GM19240 (cell line): Measurements from ENCODE around the gene AK3.
"Not testable (repeated sequence)": the region's sequence is repeated elsewhere in the genome, so short reads cannot be mapped to it uniquely, and the experiment has no call there.

ENCODE experiments used
- DNase-seq: peaks from one replicate; pipeline ENCODE4 v3.0.0; 2011; ENCODE audit warnings: low spot score; ENCODE audit not compliant: insufficient read length

The AK3 gene

GRCh38 chr9:4740638-4741364 is at the start of gene AK3:
AK3 (minus strand) TSS chr9:4741202; CDS start chr9:4741087, 115 bp downstream.
- peak; percentile 75 for DNase-seq

- DNase-seq = no peak
Observed at GRCh38 chr9:4788703-4789102, 47.7 kb upstream of the AK3 start.

- no peak for DNase-seq
Observed at GRCh38 chr9:4787876-4788275, 46.9 kb upstream of the AK3 start.

DNA sequence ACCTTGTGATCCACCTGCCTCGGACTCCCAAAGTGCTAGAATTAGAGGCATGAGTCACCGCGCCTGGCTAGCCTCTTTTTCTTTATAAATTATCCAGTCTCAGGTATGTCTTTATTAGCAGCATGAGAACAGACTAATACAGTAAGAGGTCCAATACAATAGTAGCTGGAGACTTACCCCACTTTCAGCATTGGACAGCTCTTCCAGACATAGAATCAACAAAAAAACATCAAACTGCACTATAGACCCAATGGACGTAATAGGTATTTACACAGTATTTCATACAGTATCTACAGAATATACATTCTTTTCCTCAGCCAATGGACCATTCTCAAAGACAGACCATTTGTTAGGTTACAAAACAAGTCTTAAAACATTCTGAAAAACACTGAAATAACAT is 45.6 kb upstream of the AK3 start:
- no peak for DNase-seq

DNA sequence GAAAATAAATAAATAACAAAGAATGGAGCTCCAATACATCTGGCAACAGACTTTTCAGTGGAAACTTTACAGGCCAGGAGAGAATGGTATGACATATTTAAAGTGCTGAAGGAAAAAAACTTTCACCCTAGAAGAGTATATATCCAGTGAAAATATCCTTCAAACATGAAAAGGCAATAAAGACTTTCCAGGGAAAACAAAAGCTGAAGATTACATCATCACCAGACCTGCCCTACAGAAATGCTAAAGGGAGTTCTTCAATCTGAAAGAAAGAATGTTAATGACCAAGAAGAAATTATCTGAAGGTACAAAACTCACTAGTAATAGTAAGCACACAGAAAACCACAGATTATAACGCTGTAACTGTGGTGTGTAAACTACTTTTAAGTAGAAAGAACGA is 43.4 kb upstream of the AK3 start:
- no peak for DNase-seq

DNA sequence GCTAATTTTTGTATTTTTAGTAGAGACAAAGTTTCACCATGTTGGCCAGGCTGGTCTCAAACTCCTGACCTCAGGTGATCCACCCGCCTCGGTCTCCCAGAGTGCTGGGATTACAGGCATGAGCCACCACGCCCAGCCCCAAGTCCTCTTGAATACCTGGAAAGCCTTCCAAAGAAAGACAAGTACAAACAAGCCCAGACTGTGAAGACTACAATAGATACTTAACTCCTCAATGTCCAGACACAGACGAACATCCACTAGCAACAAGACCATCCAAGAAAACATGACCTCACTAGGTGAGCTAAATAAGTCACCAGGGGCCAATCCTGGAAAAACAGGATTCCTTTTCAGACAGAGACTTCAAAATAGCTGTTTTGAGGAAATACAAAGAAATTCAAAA is 42.2 kb upstream of the AK3 start:
- not testable (repeated sequence) for DNase-seq

GRCh38 chr9:4781408-4781807 is 40.4 kb upstream of the AK3 start:
- DNase-seq = no peak

DNA sequence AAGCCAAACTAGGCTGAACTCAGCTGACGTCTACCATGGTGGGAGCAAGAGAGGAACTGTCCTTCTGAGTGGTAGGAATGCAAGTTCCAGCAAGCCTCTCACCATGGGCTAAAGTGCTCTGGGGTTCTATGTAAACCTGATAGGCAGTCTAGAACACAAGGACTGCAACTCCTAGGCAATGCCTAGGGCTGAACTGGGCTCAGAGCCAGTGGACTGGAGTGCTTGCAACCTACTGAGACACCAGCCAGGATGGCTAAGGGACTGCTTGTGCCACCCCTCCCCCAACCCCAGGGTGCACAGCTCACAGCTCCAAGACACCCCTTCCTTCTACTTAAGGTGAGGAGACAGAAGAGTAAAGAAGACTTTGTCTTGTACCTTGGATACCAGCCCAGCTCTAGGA is 39.6 kb upstream of the AK3 start:
- no peak for DNase-seq

GRCh38 chr9:4774958-4775357 is 34.0 kb upstream of the AK3 start:
- not testable (repeated sequence) for DNase-seq

GRCh38 chr9:4774209-4774608 is 33.2 kb upstream of the AK3 start:
- no peak for DNase-seq

GRCh38 chr9:4771788-4772187 is 30.8 kb upstream of the AK3 start:
- DNase-seq = no peak

DNA sequence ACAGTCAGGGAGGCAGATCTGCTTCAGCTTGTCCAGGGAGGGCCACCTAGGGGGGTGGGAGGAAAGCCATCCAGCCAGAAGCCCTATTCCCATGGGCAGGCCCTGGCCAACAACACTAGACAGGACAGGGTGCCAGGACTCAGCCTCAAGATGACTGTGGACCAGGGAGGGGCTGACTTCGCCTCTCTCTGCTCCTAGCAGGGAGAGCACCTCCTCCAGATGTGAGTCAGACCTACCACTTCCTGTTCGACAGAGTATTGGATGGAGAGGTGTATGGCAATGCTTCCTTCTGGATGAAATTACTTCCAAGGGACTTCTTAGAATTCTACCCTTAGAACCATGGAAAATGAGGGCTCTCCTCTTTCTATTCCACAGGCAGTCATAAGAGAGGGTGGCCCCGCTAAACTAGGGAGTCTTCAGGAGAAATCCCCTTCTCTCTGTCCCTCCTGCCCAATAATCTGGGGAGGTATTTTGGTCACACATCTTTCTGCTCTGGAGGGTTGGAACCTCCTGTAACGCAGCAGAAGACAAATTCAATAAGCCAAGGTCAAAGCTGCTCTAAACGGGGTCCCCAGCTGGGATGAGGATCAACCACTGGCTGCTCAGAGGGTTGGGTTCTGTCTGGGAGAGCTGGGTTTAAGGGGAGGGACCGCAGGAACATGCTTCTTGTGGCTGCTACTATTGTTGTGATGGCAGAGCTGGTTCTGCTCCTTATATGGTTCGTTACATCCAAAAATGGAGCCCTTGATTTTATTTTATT is 28.5 kb upstream of the AK3 start:
- no peak for DNase-seq

GRCh38 chr9:4768681-4769080 is 27.7 kb upstream of the AK3 start:
- no peak for DNase-seq

DNA sequence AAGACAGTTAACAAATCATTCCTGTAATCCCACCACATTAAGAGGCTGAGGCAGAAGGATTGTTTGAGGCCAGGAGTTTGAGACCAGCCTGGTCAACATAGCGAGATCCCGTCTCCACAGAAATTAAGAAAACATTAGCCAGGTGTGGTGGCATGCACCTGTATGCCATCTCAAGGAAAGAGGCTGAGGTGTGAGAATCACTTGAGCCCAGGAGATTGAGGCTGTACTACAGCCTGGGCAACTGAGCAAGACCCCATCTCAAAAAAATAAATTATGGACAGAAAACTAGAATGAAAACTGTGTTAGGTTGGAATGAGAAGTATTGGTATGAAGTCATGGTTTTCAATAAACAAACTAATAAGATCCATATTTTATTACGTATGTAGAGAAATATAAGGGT is 23.0 kb upstream of the AK3 start:
- DNase-seq = no peak

DNA sequence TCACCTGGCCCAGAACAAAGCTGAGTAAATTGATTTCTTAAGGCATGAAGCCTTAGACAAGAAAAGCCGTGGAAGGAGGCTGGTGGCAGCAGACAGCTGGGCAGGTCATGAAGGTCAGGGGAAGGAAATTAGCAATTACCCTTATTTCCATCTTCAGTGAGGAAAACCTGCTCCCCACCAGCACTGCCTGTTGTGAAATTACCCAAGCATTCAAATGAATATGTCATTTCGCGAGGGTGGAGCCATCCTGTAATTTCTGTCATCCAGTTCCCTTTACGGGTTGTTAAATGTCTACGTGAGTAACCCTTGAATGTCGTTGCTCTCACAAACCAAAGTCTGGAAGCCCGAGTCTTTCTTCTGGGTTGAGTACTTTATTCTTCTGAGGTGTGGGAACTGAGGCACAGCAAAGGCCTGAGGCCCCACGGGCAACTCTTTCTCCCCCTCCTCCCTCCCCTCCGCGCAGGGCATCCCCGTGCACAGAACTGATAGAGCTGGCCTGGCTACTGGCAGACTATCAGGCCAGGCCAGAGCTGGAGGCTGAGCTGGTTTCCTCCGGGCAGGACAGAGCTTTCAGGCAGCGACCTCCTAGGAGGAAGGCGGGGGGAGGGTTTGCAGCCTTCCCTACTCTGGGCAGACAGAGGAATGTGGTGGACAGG is 22.0 kb upstream of the AK3 start:
- DNase-seq = no peak

DNA sequence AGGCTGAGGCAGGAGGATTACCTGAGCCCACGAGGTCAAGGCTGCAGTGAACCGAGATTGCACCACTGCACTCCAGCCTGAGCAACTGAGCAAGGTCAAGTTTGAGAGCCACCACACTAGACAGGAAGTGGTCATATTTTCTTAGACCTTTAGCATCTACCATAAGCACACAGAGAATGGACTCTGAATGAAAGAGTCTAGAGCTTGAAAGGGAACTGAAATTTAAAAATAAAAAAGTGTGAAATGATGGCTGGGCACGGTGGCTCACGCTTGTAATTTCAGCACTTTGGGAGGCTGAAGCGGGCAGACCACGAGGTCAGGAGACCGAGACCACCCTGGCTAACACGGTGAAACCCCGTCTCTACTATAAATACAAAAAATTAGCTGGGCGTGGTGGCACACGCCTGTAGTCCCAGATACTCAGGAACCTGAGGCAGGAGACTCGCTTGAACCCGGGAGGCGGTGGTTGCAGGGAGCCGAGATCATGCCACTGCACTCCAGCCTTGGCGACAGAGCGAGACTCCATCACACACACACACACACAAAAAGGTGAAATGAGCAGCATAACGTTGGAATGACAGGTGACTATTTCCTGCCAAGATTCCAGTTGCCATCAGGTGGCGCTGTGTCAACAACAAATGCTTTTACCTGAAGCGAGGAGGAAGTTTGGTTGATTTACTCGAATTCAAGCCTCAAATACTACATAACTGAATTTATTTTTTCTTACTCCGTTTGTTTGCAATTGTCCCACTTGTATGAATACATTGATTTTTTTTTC is 21.3 kb upstream of the AK3 start:
- DNase-seq = peak; percentile 11

GRCh38 chr9:4760122-4760521 is 19.1 kb upstream of the AK3 start:
- DNase-seq = no peak

- DNase-seq = no peak
Observed at GRCh38 chr9:4756420-4756819, 15.4 kb upstream of the AK3 start.

DNA sequence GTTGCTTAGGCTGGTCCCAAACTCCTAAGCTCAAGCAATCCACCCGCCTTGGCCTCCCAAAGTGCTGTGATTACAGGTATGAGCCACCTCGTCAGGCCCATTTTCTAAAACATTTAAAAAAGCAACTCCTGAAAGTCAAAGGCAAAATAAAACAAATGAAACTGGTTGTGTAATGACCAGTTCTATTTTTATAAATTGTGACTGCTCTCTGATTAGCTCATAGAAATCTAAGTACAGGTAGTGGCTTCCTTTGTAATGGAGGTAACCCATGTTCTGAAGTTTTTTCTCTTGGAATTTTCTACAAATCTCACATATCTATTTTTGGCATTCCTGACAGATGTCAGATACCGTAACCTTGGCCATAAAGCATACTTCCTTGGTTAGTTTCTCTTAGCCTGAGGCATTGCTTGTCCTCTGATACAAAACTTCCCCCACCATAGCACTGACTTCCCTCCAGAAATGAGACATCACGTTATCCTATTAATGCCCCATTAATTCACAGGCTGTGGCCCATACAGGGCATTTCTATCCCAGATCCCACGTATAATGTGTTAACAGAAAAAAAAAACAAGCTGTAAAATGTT is 14.1 kb upstream of the AK3 start:
- DNase-seq = no peak

- DNase-seq = not testable (repeated sequence)
Observed at GRCh38 chr9:4754530-4754929, 13.5 kb upstream of the AK3 start.

- DNase-seq = no peak
Observed at GRCh38 chr9:4750023-4750673, 9.1 kb upstream of the AK3 start.
